Measurements from ENCODE around the gene FAM237B. TPM values are rescaled to one million over a fixed set of nuclear protein-coding genes. Genes with fewer than 3 reads are reported as not detected.

FAM237B gene
- total and polyA plus RNA-seq, 2 of the 13 experiments (the other 11 are each of a cell fraction or from before 2014, with no cell fraction given): not detected

DNA sequence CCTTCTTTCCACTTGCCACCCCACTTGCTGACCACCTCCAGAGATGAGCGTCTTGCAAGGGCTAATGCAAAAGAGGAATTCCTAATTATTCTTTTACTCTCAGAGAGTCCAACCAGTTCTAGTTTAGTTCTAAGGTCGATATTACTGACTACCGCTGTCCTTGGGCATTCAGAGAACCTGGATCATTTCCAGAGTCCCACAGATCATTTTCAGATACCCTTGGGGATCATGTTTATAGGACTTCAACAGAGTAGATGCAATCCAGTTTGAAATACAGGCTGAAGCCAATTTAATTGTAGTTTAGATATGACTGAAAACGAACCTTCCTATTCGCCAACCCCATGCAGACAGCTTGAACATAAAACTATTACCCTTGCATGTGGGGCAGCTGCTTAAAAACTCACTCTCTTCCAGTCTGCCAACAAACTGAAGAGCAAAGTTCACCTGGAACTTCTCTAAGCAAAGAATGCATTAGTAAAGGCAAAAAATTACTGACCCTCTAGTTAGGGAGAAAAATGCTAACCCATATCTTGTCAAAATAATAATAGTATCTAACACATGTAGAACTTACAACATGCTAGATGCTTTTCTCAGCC is 53.7 kb downstream of the FAM237B start (continued):
- TF ChIP-seq NCOA1 (CRISPR knock-in tag; IDR thresholded peaks at IDR 0.05) (no peak), HNF4G (IDR thresholded peaks at IDR 0.05; ENCODE audit: borderline replicate concordance, low read depth, low read length) (no peak), HNF4G (CRISPR knock-in tag; IDR thresholded peaks at IDR 0.05; ENCODE audit: borderline replicate concordance, low read depth) (peak; percentile 21; the same call in 1 of the 2 replicates), TMF1 (CRISPR knock-in tag; IDR thresholded peaks at IDR 0.05; ENCODE audit: low read depth) (no peak), HNF4A (CRISPR knock-in tag; IDR thresholded peaks at IDR 0.05) (peak; percentile 80), NFIC (IDR thresholded peaks at IDR 0.05; ENCODE audit: low read length) (peak; percentile 39; the same call in 1 of the 2 replicates), NAIF1 (CRISPR knock-in tag; IDR thresholded peaks at IDR 0.05; ENCODE audit: borderline replicate concordance) (no peak), PATZ1 (CRISPR knock-in tag; IDR thresholded peaks at IDR 0.05) (peak; percentile 12; the same call in 1 of the 2 replicates), ZNF337 (CRISPR knock-in tag; IDR thresholded peaks at IDR 0.05; ENCODE audit: borderline replicate concordance, low read depth) (no peak), KDM6A (CRISPR knock-in tag; IDR thresholded peaks at IDR 0.05; ENCODE audit: low read depth) (peak; percentile 13; the same call in 1 of the 2 replicates), PHF21A (CRISPR knock-in tag; IDR thresholded peaks at IDR 0.05) (peak; percentile 25; the same call in 1 of the 2 replicates), ZSCAN31 (CRISPR knock-in tag; IDR thresholded peaks at IDR 0.05; ENCODE audit: low read depth) (0 out of 2 replicates have a peak, but pooled peaks have one; percentile 45), MEIS2 (CRISPR knock-in tag; IDR thresholded peaks at IDR 0.05) (no peak)
- TF ChIP-seq, protein P1, sequence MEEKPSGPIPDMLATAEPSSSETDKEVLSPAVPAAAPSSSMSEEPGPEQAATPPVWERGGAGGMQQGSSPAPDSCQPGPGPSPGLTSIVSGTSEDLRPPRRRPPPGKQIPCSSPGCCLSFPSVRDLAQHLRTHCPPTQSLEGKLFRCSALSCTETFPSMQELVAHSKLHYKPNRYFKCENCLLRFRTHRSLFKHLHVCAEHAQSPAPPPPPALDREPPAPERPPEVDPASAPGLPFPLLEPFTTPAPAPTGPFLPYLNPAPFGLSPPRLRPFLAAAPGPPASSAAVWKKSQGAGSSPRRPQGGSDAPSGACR (CRISPR knock-in tag; IDR thresholded peaks at IDR 0.05): no peak
